Panc1 (cell line): Measurements from ENCODE around the gene SPIRE1. TPM values are rescaled to one million over a fixed set of nuclear protein-coding genes. Genes with fewer than 3 reads are reported as not detected.

Experiments
- ATAC-seq: fragments of 200-7000 bp; cut with Tn5 transposase; 2 replicates; pipeline ENCODE4 v1.9.1; 2020; ENCODE audit warnings: mild to moderate bottlenecking, moderate library complexity
- BruUV-seq: library from RNA; stranded (reverse); fragments of 400-500 nt; replicated peaks from 2 replicates; lab custom pipeline; 2021; lab: Mats Ljungman, UMichigan
- CTCF ChIA-PET: fragments of 300-600 bp; sonication (Branson Sonifier 250); formaldehyde crosslinking; loops from one replicate; lab custom pipeline; 2022; ENCODE audit warnings: antibody characterized with exemption; lab: Charles Lee
- POLR2A ChIA-PET: fragments of 300-600 bp; sonication (Branson Sonifier 250); formaldehyde crosslinking; loops from one replicate; lab custom pipeline; 2022; ENCODE audit warnings: antibody characterized with exemption; lab: Charles Lee
- DNase-seq: peaks from one replicate; pipeline ENCODE4 v3.0.0-alpha.2; 2010; ENCODE audit warnings: low read depth, low spot score
- H3K27ac ChIP-seq: 2 replicates; pipeline ENCODE4 v1.5.1; 2011; ENCODE audit warnings: mild to moderate bottlenecking, low read length, inconsistent platforms
- H3K27me3 ChIP-seq: fragments of 200-500 bp; sonication (Bioruptor generic); 2 replicates; pipeline ENCODE4 v1.6.0; 2014; ENCODE audit warnings: low read length, inconsistent platforms; ENCODE audit not compliant: control insufficient read depth, insufficient read depth
- H3K36me3 ChIP-seq: fragments of 200-500 bp; sonication (Bioruptor generic); 2 replicates; pipeline ENCODE4 v1.5.1; 2014; ENCODE audit warnings: inconsistent platforms, mild to moderate bottlenecking, low read length, moderate library complexity; ENCODE audit not compliant: control insufficient read depth, insufficient read depth
- H3K4me1 ChIP-seq: 2 replicates; pipeline ENCODE4 v1.5.1; 2011; ENCODE audit warnings: inconsistent platforms, mild to moderate bottlenecking, low read length, moderate library complexity; ENCODE audit not compliant: control insufficient read depth, insufficient read depth
- H3K4me3 ChIP-seq, 2 experiments: 2 replicates each; pipeline ENCODE4 v1.5.1; 2011 to 2012; ENCODE audit warnings: low read depth in 2 of 2, low read length in 2 of 2, mild to moderate bottlenecking in 2 of 2, inconsistent platforms in 1 of 2, moderate library complexity in 1 of 2
- H3K9me3 ChIP-seq: fragments of 200-500 bp; sonication (Bioruptor generic); 2 replicates; pipeline ENCODE4 v1.5.1; 2014; ENCODE audit warnings: low read depth, mild to moderate bottlenecking, inconsistent platforms, low read length, moderate library complexity; ENCODE audit not compliant: control insufficient read depth, insufficient read depth
- POLR2AphosphoS5 ChIP-seq: IDR thresholded peaks from 2 replicates; pipeline ENCODE4 v1.6.1; 2012; ENCODE audit warnings: mild to moderate bottlenecking, low read depth, low read length, moderate library complexity
- SIN3A ChIP-seq: IDR thresholded peaks from 2 replicates; pipeline ENCODE4 v1.6.1; 2012; ENCODE audit warnings: low read depth, mild to moderate bottlenecking, low read length, moderate library complexity, borderline replicate concordance; ENCODE audit not compliant: insufficient read depth
- TCF7L2 ChIP-seq: IDR thresholded peaks from 2 replicates; pipeline ENCODE4 v1.6.1; 2011; ENCODE audit warnings: mild to moderate bottlenecking, low read depth, low read length, inconsistent platforms
- in situ Hi-C: cut with HindIII; loops from 2 replicates; pipeline ENCODE4 v1.10.0; 2016; ENCODE audit warnings: low sequenced_read_pairs, low pct_unique_long_range_greater_than_20kb
- intact Hi-C: fragments of 100-400 bp; cut with micrococcal nuclease; formaldehyde crosslinking; loops from one replicate; pipeline ENCODE4 v1.10.0; 2022; ENCODE audit not compliant: unreplicated experiment
- total RNA-seq: library from RNA; stranded (reverse); gene quantifications from one replicate; pipeline ENCODE4 v1.2.1, GENCODE V29; 2021; ENCODE audit not compliant: unreplicated experiment
- TF ChIP-seq, protein P1 (sequence below): fragments of 450-650 bp; IDR thresholded peaks from 2 replicates; pipeline ENCODE4 v1.5.1; 2017; ENCODE audit warnings: mild to moderate bottlenecking
- TF ChIP-seq, protein P2 (sequence below), 2 experiments: IDR thresholded peaks; 2 replicates each; pipeline ENCODE4 v1.6.1; 2011 to 2012; ENCODE audit warnings: low read depth in 2 of 2, control low read depth in 1 of 2, low read length in 1 of 2, mild to moderate bottlenecking in 1 of 2, moderate library complexity in 1 of 2; ENCODE audit not compliant: insufficient read depth in 1 of 2

The SPIRE1 gene
- total RNA-seq, 1 experiment from 2014 or later: 45.5 TPM

DNA sequence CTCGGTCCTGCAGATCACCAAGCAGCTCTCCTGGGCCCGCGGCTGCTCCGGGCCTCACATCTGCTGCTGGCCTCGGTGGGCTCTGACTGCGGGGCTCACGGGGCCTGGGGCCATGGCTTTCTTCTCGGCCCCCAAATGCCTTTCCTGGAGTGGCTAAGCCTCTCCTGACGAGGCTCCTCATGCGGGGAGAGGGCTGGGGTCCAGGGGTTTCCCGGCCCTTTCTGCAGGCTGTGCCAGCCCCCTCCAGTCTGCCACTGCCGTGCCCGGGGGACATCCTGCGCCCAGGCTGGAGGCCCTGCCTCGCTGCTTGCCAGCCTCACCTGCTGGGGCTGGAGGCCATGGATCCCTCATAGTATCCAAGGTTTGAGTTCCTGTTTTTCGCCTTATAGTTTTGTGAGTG is 226.3 kb downstream of the SPIRE1 start:
- Histone ChIP-seq H3K27ac (no peak overlapping the region), H3K4me1 (no peaks in the 10 kb centered on the region), H3K27me3 (no peaks in the 10 kb centered on the region), H3K9me3 (no peaks in the 10 kb centered on the region), H3K4me3 (no peak overlapping the region), H3K36me3 (no peaks in the 10 kb centered on the region)
- in situ Hi-C loops (no loop called here), intact Hi-C loops (no loop called here)
- CTCF ChIA-PET: no interaction called here
- no peak for DNase-seq
- TF ChIP-seq, protein P1, sequence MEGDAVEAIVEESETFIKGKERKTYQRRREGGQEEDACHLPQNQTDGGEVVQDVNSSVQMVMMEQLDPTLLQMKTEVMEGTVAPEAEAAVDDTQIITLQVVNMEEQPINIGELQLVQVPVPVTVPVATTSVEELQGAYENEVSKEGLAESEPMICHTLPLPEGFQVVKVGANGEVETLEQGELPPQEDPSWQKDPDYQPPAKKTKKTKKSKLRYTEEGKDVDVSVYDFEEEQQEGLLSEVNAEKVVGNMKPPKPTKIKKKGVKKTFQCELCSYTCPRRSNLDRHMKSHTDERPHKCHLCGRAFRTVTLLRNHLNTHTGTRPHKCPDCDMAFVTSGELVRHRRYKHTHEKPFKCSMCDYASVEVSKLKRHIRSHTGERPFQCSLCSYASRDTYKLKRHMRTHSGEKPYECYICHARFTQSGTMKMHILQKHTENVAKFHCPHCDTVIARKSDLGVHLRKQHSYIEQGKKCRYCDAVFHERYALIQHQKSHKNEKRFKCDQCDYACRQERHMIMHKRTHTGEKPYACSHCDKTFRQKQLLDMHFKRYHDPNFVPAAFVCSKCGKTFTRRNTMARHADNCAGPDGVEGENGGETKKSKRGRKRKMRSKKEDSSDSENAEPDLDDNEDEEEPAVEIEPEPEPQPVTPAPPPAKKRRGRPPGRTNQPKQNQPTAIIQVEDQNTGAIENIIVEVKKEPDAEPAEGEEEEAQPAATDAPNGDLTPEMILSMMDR: no peak
- no peak for TF ChIP-seq TCF7L2
- TF ChIP-seq POLR2AphosphoS5: no peak
- TF ChIP-seq, protein P2, sequence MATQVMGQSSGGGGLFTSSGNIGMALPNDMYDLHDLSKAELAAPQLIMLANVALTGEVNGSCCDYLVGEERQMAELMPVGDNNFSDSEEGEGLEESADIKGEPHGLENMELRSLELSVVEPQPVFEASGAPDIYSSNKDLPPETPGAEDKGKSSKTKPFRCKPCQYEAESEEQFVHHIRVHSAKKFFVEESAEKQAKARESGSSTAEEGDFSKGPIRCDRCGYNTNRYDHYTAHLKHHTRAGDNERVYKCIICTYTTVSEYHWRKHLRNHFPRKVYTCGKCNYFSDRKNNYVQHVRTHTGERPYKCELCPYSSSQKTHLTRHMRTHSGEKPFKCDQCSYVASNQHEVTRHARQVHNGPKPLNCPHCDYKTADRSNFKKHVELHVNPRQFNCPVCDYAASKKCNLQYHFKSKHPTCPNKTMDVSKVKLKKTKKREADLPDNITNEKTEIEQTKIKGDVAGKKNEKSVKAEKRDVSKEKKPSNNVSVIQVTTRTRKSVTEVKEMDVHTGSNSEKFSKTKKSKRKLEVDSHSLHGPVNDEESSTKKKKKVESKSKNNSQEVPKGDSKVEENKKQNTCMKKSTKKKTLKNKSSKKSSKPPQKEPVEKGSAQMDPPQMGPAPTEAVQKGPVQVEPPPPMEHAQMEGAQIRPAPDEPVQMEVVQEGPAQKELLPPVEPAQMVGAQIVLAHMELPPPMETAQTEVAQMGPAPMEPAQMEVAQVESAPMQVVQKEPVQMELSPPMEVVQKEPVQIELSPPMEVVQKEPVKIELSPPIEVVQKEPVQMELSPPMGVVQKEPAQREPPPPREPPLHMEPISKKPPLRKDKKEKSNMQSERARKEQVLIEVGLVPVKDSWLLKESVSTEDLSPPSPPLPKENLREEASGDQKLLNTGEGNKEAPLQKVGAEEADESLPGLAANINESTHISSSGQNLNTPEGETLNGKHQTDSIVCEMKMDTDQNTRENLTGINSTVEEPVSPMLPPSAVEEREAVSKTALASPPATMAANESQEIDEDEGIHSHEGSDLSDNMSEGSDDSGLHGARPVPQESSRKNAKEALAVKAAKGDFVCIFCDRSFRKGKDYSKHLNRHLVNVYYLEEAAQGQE (IDR thresholded peaks at IDR 0.05; ENCODE audit: insufficient read depth in 1 of 2, low read depth in 2 of 2, low read length in 1 of 2): no peak
- no peak for TF ChIP-seq SIN3A
- ATAC-seq: no peak
- BruUV-seq: no TSS peak
- POLR2A ChIA-PET: no interaction called here

- no peak for DNase-seq
- Histone ChIP-seq H3K9me3 (no peaks in the 10 kb centered on the region), H3K27me3 (no peaks in the 10 kb centered on the region), H3K27ac (no peak overlapping the region), H3K4me1 (no peaks in the 10 kb centered on the region), H3K36me3 (no peaks in the 10 kb centered on the region), H3K4me3 (no peak overlapping the region)
- intact Hi-C loops (no loop called here), in situ Hi-C loops (no loop called here)
- no peak for TF ChIP-seq POLR2AphosphoS5
- ATAC-seq: no peak
- no TSS peak for BruUV-seq
- POLR2A ChIA-PET: no interaction called here
- CTCF ChIA-PET: no interaction called here
Measured at GRCh38 chr18:12430137-12430990, 227.5 kb downstream of the SPIRE1 start.

- H3K27ac ChIP-seq: no peak overlapping the region
- H3K36me3 ChIP-seq: no peaks in the 10 kb centered on the region
- no peak for ATAC-seq
- in situ Hi-C loops: no loop called here
- H3K4me3 ChIP-seq: no peak overlapping the region
- TF ChIP-seq SIN3A: no peak
- TF ChIP-seq POLR2AphosphoS5: no peak
- TF ChIP-seq, protein P2 (IDR thresholded peaks at IDR 0.05; ENCODE audit: insufficient read depth in 1 of 2, low read depth in 2 of 2, low read length in 1 of 2): no peak
- TF ChIP-seq, protein P1: no peak
- no peak for TF ChIP-seq TCF7L2
- BruUV-seq: no TSS peak
- H3K4me1 ChIP-seq: no peaks in the 10 kb centered on the region
- H3K27me3 ChIP-seq: no peaks in the 10 kb centered on the region
- no peak for DNase-seq
- H3K9me3 ChIP-seq: no peaks in the 10 kb centered on the region
- ChIA-PET POLR2A (no interaction called here), CTCF (no interaction called here)
- intact Hi-C loops: no loop called here
Measured at GRCh38 chr18:12429556-12429955, 228.4 kb downstream of the SPIRE1 start.
